Pancreas (tissue), 10 donors: ENCODE results near the gene HLA-DOA. TPM values are rescaled to one million over a fixed set of nuclear protein-coding genes. Genes with fewer than 3 reads are reported as not detected.

Source experiments
- ATAC-seq, 4 donors: fragments of 200-7000 bp; cut with Tn5 transposase; one replicate each; pipeline versions ENCODE4 v1.8.0 to v1.9.1; 2020; ENCODE audit warnings: mild to moderate bottlenecking in 4 of 4, moderate library complexity in 4 of 4
- DNase-seq, 6 donors: peaks; one replicate each; pipeline ENCODE4 v3.0.0-alpha.2; 2020
- FAIRE-seq: peaks from 2 replicates; lab custom pipeline; 2012; peaks lifted over from hg19 to GRCh38; lab: Jason Lieb, UNC
- H3K27ac ChIP-seq, 4 donors: fragments of 200-600 bp; sonication (generic); 1 replicate in 3 of 4; 2 replicates in 1 of 4; pipeline versions ENCODE4 v1.5.0 to v1.8.0; 2020
- H3K27me3 ChIP-seq, 4 donors: fragments of 200-600 bp; one replicate each; pipeline ENCODE4 v1.8.0; 2021
- H3K36me3 ChIP-seq, 3 donors: fragments of 200-600 bp; sonication (generic) in 1 of 3; one replicate each; pipeline versions ENCODE4 v1.5.0 to v1.8.0; 2020 to 2021
- H3K4me1 ChIP-seq, 3 donors: fragments of 200-600 bp; one replicate each; pipeline ENCODE4 v1.8.0; 2021
- H3K4me3 ChIP-seq, 4 donors: fragments of 200-600 bp; sonication (generic) in 2 of 4; one replicate each; pipeline versions ENCODE4 v1.5.0 to v1.8.0; 2020 to 2021
- H3K9me3 ChIP-seq, 4 donors: fragments of 200-600 bp; one replicate each; pipeline ENCODE4 v1.8.0; 2021
- whole genome bisulfite sequencing, 2 donors: extraction: QIAGEN DNeasy Blood & Tissue Kit; methylation state at CpG; one replicate each; pipeline ENCODE4 v1.1.7; 2013; 5-methylcytosine and 5-hydroxymethylcytosine counted together
- intact Hi-C, 3 donors: fragments of 100-400 bp; cut with DNase I; formaldehyde crosslinking; loops; one replicate each; pipeline versions ENCODE4 v1.11.1 to v1.14.2; 2022
- polyA plus RNA-seq, 2 donors: library from polyadenylated mRNA; stranded (reverse); fragments of 200-250 nt; gene quantifications; one replicate each; pipeline ENCODE4 v1.2.3, GENCODE V29; 2013
- total RNA-seq, 6 donors: library from RNA; stranded (reverse); fragmentation: NEBNext Ultra II Directional in 4 of 6; extraction: Animal tissue kit (Norgen Biotek cat#: 25700) in 4 of 6; gene quantifications; one replicate each; pipeline versions ENCODE4 v1.2.1 to v1.2.4, GENCODE V29; 2021 to 2023
- TF ChIP-seq, protein P1 (sequence below), 4 donors: fragments of 200-600 bp; sonication (generic) in 3 of 4; IDR thresholded peaks; one replicate each; pipeline versions ENCODE4 v1.5.0 to v1.8.0; 2021; ENCODE audit warnings: antibody characterized with exemption in 4 of 4
- donor health status: healthy with polysubstance abuse.
- donor health status: DM: no; HTN: no; CAD: no; lungs with moderate emphysema.
- donor health status: DM: no; HTN: no; CAD: no.
- donor health status: control.
- donor health status: control.
- donor health status: Bipolar disorder and iron deficiency.
- donor health status: DM: yes; HTN: yes; CAD: no.
- donor health status: DM: no; HTN: no; CAD: no.
- donor health status: DM: no; HTN: no; CAD: no.
- donor health status: DM: yes; HTN: yes; CAD: no.

The HLA-DOA gene
- total and polyA plus RNA-seq, 8 donors, result 0.38 to 16.5 (median 1.1) TPM

DNA sequence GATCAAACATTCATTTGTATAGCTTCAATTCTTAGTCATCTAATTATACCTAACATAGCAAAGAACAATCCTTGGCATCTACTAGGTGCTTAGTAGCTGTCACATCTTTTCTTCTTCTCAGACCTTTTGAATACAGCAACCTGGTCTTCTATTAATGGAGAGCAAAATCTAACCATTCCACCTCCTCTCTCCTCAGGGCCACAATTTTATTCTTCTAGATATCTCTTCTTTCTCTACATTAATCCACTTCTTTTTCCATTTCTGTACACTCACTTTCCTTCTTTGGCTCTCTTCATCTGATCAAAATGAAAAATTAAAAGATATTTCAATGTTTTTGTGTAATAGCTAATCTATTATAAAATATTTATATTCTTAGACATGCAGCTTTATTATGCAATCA is 9.0 kb upstream of the HLA-DOA start:
- ATAC-seq (no peak), FAIRE-seq (peak; percentile 32), DNase-seq (no peak)
- Histone ChIP-seq H3K4me3 (no peak overlapping the region), H3K36me3 (no peaks in the 10 kb centered on the region), H3K27me3 (no peaks in the 10 kb centered on the region), H3K4me1 (peaks cover 0 to 11% (median 9%) of the 10 kb centered on the region in 3 donors), H3K9me3 (no peaks in the 10 kb centered on the region), H3K27ac (peak overlapping the region in 3 of 4 donors; percentile 64 to 86 (median 84))
- TF ChIP-seq, protein P1, sequence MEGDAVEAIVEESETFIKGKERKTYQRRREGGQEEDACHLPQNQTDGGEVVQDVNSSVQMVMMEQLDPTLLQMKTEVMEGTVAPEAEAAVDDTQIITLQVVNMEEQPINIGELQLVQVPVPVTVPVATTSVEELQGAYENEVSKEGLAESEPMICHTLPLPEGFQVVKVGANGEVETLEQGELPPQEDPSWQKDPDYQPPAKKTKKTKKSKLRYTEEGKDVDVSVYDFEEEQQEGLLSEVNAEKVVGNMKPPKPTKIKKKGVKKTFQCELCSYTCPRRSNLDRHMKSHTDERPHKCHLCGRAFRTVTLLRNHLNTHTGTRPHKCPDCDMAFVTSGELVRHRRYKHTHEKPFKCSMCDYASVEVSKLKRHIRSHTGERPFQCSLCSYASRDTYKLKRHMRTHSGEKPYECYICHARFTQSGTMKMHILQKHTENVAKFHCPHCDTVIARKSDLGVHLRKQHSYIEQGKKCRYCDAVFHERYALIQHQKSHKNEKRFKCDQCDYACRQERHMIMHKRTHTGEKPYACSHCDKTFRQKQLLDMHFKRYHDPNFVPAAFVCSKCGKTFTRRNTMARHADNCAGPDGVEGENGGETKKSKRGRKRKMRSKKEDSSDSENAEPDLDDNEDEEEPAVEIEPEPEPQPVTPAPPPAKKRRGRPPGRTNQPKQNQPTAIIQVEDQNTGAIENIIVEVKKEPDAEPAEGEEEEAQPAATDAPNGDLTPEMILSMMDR (IDR thresholded peaks at IDR 0.05), result no peak
- intact Hi-C loops, result no loop called here

DNA sequence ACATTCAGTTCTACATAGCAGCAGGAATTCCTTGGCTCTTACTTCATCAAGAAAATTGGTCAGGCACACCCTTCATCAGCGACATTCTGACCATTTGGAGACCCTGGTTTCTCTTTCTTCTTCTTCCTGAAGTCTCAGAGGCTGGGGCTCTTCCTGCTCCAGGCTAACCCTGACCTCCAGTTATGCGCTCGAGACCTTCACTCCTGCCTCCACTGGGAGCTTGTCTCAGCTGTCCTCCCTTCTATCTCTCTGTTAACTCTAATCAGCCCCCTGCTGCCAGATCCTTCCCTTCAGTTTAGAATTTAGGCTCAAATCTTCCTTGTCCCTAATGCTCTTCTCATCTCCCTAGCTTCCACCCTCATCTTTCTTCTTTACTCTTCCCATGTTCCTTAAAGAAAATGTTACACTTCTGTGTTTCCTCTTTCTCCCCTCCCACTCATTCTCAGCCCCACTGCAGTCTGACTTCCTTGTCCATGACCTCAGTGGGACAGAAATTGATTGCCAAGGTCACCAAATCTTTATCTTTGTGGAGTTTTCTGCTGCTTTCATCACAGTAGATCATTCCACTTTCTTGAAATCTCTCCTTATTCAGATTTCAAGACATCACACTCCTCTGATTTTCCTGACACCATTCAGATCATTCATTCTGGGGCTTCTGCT is 8.4 kb upstream of the HLA-DOA start:
- Histone ChIP-seq H3K36me3 (no peaks in the 10 kb centered on the region), H3K27me3 (no peaks in the 10 kb centered on the region), H3K4me3 (no peak overlapping the region), H3K9me3 (no peaks in the 10 kb centered on the region), H3K27ac (peak overlapping the region in 3 of 4 donors; percentile 64 to 86 (median 84)), H3K4me1 (peaks cover 0 to 11% (median 9%) of the 10 kb centered on the region in 3 donors)
- DNase-seq (no peak), ATAC-seq (peak in 1 of 4 donors; percentile 15), FAIRE-seq (no peak)
- TF ChIP-seq, protein P1 (IDR thresholded peaks at IDR 0.05), result no peak
- intact Hi-C loops, result no loop called here
- WGBS, 2 donors, result 72 to 78% methylated on average over 3 of the region's 3 CpGs

DNA sequence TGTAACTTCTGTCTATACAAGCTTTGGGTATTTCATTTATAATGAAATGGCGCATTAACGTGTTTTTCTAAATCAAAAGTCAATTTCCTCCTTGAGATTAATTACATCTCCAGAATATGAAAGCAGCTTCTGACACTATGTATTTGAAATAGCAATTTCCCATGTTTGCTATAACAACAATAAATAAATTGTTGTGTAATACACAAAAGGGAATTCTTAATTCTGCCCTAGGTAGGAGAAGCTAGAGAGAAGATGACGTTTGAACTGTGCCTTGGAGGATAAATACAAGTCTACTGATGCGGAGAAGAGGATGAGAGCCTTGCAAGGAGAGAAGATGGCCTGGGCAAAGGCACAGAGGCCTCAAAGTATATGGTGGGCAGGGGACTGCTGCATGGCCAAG is 7.6 kb upstream of the HLA-DOA start:
- H3K4me3 ChIP-seq, result no peak overlapping the region
- 63 to 67% methylated on average over 4 of the region's 4 CpGs for WGBS, 2 donors

DNA sequence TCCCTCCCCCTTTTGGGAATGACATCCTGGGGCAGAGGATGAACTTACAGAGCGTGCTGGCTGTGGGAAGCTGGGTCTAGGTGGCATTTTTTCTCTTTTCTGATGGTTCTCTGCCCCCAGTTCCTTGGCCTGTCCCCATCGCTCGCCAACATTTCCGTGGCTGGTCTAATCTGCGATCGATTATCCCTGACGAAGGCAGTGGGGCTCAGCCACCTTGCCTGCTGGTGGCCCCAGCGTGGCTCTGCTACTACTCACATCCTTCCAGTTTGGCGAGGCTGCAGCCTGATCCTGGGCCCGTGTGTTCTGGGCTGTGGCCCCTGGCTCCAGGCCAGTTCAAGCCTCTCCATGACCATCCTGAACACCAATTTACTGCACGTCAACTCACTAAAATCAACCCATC is 6.4 kb upstream of the HLA-DOA start:
- DNase-seq (no peak), ATAC-seq (no peak), FAIRE-seq (no peak)
- TF ChIP-seq, protein P1 (IDR thresholded peaks at IDR 0.05), result no peak
- 57 to 69% methylated on average over 11 of the region's 11 CpGs for WGBS, 2 donors
- no peaks in the 10 kb centered on the region for H3K27me3 ChIP-seq
- intact Hi-C loops, result no loop called here
- no peak overlapping the region for H3K27ac ChIP-seq
- H3K4me1 ChIP-seq, result peaks cover 0 to 11% (median 9%) of the 10 kb centered on the region in 3 donors
- no peaks in the 10 kb centered on the region for H3K9me3 ChIP-seq
- H3K36me3 ChIP-seq, result no peaks in the 10 kb centered on the region
- no peak overlapping the region for H3K4me3 ChIP-seq

More for the DNA sequence above, 7.6 kb upstream of the HLA-DOA start:
- H3K9me3 ChIP-seq, result no peaks in the 10 kb centered on the region
- ATAC-seq (no peak), FAIRE-seq (no peak), DNase-seq (no peak)
- TF ChIP-seq, protein P1 (IDR thresholded peaks at IDR 0.05), result no peak
- peaks cover 0 to 11% (median 9%) of the 10 kb centered on the region in 3 donors for H3K4me1 ChIP-seq
- no peaks in the 10 kb centered on the region for H3K36me3 ChIP-seq
- H3K27ac ChIP-seq, result peak overlapping the region in 2 of 4 donors; percentile 84 to 86
- intact Hi-C loops, result no loop called here
- H3K27me3 ChIP-seq, result no peaks in the 10 kb centered on the region
